ENCODE data around the gene SLC5A11.

The SLC5A11 gene

DNA sequence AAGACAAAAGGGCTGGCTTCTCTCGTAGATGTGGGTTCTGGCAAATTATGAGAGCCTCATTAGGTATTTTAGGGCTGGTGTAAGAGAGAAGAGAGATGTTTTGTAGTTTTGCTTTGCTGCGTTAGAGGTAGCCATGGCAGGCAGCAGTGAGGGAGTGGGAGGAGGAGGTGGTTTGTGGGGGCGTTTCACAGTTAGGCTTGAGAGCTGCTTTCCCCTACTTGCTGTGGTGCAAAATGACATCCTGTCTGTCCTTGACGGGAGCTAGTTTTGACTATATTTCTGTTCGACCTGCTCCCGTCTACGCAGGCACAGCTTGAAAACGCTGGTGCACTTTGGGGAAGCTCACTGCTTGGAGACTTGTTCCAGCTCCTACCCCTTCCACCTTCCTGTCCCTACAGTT, 75.5 kb downstream of the SLC5A11 start:
- DNase-seq = no peak

- DNase-seq = no peak
Measured at GRCh38 chr16:24925163-24925562, 79.4 kb downstream of the SLC5A11 start.

GRCh38 chr16:24929409-24929808, 83.6 kb downstream of the SLC5A11 start:
- no peak for DNase-seq

DNA sequence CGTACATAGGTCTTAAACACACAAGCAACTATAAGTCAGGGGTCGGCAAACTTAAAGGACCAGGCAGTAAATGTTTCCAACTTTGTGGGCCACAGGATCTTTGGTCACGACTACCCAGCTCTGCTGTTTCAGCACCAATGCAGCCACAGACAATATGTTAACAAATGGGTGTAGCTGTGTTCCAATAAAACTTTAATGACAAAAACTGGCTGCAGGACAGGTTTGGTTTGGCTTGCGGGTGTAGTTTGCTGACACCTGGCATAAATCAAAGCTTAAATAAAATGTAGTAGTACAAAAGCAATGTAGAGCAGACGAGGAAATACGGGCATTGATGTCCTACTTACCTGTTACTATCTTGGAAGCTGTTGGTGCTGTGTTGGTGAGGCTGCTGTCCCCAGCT, 84.7 kb downstream of the SLC5A11 start:
- DNase-seq = no peak

DNA sequence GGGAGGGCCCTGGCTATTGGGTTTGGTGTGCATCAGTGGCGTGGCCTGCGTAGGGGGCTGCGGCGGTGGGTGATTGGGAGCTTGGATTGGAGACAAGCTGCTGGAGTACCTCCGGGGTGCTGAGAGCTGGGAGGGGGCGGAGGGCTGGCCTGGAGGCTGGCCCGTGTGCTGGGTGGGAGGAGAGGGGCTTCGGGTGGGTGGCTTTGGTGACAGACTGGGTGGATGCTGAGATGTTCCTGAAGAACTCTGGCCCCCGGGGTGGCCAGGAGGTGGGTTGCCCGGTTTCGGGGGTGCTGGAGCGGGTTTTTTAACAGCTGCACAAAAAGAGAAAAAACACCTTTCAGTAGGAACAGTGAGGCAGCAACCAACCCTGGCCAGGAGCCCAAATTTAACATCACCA, 85.3 kb downstream of the SLC5A11 start:
- DNase-seq = no peak

GRCh38 chr16:24935336-24935735, 89.6 kb downstream of the SLC5A11 start:
- DNase-seq = no peak

- no peak for DNase-seq
Measured at GRCh38 chr16:24936151-24936550, 90.4 kb downstream of the SLC5A11 start.

GRCh38 chr16:24939224-24939623, 93.5 kb downstream of the SLC5A11 start:
- DNase-seq = no peak

DNA sequence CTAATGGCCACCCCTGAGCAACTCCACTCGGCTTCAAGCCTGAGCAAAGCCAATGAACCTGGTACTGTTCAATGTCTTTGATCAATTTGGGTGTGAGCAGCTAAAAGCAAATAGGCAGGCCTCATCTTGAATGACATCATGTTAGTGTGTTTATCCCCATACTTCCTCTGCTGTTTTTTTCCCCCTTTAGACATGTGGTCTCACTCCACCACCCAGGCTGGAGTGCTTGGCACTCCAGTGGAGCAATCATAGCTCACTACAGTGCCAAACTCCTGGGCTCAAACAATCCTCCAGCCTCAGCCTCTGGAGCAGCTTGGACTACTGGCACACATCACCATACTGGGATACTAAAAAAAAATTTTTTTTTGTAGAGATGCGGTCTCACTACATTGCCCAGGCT, 94.0 kb downstream of the SLC5A11 start:
- no peak for DNase-seq

GRCh38 chr16:24943471-24943870, 97.7 kb downstream of the SLC5A11 start:
- no peak for DNase-seq

GRCh38 chr16:24944206-24944605, 98.4 kb downstream of the SLC5A11 start:
- DNase-seq = no peak

- DNase-seq = no peak
Measured at GRCh38 chr16:24946155-24946554, 100.4 kb downstream of the SLC5A11 start.

DNA sequence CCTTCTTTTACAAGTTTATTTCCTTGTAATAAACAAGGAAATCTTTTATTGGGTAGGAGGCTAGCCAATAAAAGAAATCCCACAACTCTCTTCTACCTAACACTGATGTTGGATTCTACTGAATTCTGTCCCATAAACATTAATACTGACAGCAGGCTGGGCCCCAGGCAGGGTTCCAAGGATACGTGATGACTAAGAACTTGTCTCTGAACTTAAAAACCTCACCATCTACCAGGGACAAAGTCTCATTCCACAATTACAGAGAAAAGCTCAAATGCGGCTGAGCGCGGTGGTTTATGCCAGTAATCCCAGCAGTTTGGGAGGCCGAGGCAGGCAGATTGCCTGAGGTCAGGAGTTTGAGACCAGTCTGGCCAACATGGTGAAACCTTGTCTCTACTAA, 104.5 kb downstream of the SLC5A11 start:
- DNase-seq = no peak

- no peak for DNase-seq
Measured at GRCh38 chr16:24953306-24953705, 107.5 kb downstream of the SLC5A11 start.

DNA sequence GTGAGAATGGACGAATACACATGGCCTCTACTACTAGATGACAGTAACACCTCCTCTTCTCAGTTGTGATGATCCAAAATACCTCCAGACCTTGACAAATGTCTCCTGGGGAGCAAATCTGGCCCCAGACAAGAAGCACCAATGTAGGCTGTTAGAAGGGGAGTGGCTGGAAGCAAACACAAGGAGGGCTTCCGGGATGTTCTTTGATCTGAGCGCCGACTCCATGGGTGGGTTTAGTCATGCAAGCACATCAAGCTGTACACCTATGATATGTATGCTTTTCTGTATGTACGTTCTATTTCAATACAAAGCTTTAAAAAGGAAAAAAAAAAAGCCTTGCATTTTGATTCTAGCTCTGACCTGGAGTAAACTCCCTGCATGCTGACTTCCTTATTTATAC, 108.0 kb downstream of the SLC5A11 start:
- DNase-seq = no peak

- no peak for DNase-seq
Measured at GRCh38 chr16:24954137-24954536, 108.4 kb downstream of the SLC5A11 start.

- no peak for DNase-seq
Measured at GRCh38 chr16:24955975-24956731, 110.4 kb downstream of the SLC5A11 start.

DNA sequence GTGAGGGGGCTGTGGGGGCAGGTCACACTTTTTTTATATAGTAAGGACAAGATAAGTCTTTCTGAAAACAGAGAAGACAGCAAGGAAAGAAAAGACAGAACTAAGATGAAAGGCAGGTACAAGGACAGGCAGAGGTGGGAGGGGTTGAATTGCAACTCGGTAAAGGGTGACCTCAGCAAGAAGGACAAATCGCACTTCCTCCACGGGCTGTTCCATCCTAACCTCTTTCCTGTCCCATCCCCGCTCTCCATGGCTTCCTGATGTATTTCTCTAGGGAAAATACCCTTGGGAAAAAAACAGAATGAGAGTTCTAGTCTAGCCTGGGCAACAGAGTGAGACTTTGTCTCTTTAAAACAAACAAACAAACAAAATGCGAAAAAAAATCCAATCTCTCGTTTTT, 112.1 kb downstream of the SLC5A11 start:
- DNase-seq = no peak
